ENCODE data around the gene NTM.

DNA sequence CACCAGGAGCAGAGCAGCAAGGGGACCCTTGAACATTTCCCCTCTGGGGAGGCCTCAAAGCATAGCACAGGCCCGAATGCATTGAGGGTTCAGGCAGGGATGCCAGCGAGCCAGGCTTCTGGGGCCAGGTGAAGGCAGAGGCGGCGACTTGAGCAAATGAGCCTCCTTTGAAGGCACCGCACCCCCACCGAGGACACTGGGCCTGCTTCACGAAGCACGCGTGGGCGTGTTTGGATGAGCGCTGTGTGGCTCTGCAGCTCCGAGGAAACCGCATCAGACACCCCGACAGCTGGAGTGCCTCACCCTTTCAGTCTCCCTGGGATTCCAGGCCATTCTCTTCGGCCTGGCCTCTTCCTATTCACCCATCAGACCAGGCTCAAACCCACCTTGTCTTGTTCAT, 301.8 kb downstream of the NTM start:
- TF ChIP-seq CTCF (IDR thresholded peaks at IDR 0.05 in 8 of 11, conservative IDR thresholded peaks at IDR 0.05 in 3 of 11) (no peak), POLR2AphosphoS5 (IDR thresholded peaks at IDR 0.05) (no peak)

Measured in spleen (tissue), 7 donors.